Measurements from ENCODE around the gene RAB43. TPM values are rescaled to one million over a fixed set of nuclear protein-coding genes. Genes with fewer than 3 reads are reported as not detected.
A peak's percentile ranks its signal among the peaks of the same experiment; 100 is the strongest.
"Not testable (repeated sequence)": the region's sequence is repeated elsewhere in the genome, so short reads cannot be mapped to it uniquely, and the experiment has no call there.

Gene RAB43
- total RNA-seq, 1 donor from 2014 or later = 11.4 TPM

GRCh38 chr3:129161860-129162271, 40.3 kb upstream of the RAB43 start:
- no peak for DNase-seq (ENCODE audit: low read depth, low spot score)
- Mint-ChIP-seq H3K4me3 (peak overlapping the region; percentile 99), H3K9me3 (no peaks in the 10 kb centered on the region), H3K4me1 (peaks cover 39% of the 10 kb centered on the region), H3K27me3 (ENCODE audit: low read depth) (no peaks in the 10 kb centered on the region), H3K27ac (ENCODE audit: unreplicated experiment) (peak overlapping the region; percentile 100), H3K36me3 (ENCODE audit: low read depth) (peaks cover 2% of the 10 kb centered on the region)
- peak; percentile 12 for TF ChIP-seq CTCF (conservative IDR thresholded peaks at IDR 0.05)

- Mint-ChIP-seq H3K27ac (ENCODE audit: unreplicated experiment) (peak within 1 kb of the TSS; percentile 100), H3K27me3 (ENCODE audit: low read depth) (no peaks in the 10 kb centered on the region), H3K4me3 (peak within 1 kb of the TSS; percentile 99), H3K9me3 (no peaks in the 10 kb centered on the region), H3K4me1 (peaks cover 39% of the 10 kb centered on the region), H3K36me3 (ENCODE audit: low read depth) (no peaks in the 10 kb centered on the region)
- DNase-seq (ENCODE audit: low read depth, low spot score) = peak; percentile 74
- TF ChIP-seq CTCF (conservative IDR thresholded peaks at IDR 0.05) = peak; percentile 84
Observed at GRCh38 chr3:129160891-129161859, 39.6 kb upstream of the RAB43 start, which contains the start of gene ISY1. TSS of gene ISY1 (minus strand) at chr3:129161063. CDS start at chr3:129160975, 88 bp downstream.

GRCh38 chr3:129144786-129145185, 23.2 kb upstream of the RAB43 start:
- Mint-ChIP-seq H3K4me1 (no peaks in the 10 kb centered on the region), H3K4me3 (no peak overlapping the region), H3K27ac (ENCODE audit: unreplicated experiment) (no peak overlapping the region), H3K36me3 (ENCODE audit: low read depth) (no peaks in the 10 kb centered on the region), H3K27me3 (ENCODE audit: low read depth) (no peaks in the 10 kb centered on the region), H3K9me3 (no peaks in the 10 kb centered on the region)
- TF ChIP-seq CTCF (conservative IDR thresholded peaks at IDR 0.05) = no peak
- DNase-seq (ENCODE audit: low read depth, low spot score) = no peak

- not testable (repeated sequence) for DNase-seq (ENCODE audit: low read depth, low spot score); H3K36me3 Mint-ChIP-seq (ENCODE audit: low read depth); H3K9me3 Mint-ChIP-seq; H3K4me3 Mint-ChIP-seq; H3K4me1 Mint-ChIP-seq; H3K27me3 Mint-ChIP-seq (ENCODE audit: low read depth); H3K27ac Mint-ChIP-seq (ENCODE audit: unreplicated experiment)
Observed at GRCh38 chr3:129141011-129141410, 19.4 kb upstream of the RAB43 start.

GRCh38 chr3:129139911-129140310, 18.3 kb upstream of the RAB43 start:
- Mint-ChIP-seq H3K27ac (ENCODE audit: unreplicated experiment) (no peak overlapping the region), H3K9me3 (no peaks in the 10 kb centered on the region), H3K4me3 (no peak overlapping the region), H3K36me3 (ENCODE audit: low read depth) (no peaks in the 10 kb centered on the region), H3K4me1 (no peaks in the 10 kb centered on the region), H3K27me3 (ENCODE audit: low read depth) (no peaks in the 10 kb centered on the region)
- DNase-seq (ENCODE audit: low read depth, low spot score) = no peak
- no peak for TF ChIP-seq CTCF (conservative IDR thresholded peaks at IDR 0.05)

- not testable (repeated sequence) for H3K9me3 Mint-ChIP-seq; H3K27me3 Mint-ChIP-seq (ENCODE audit: low read depth); H3K4me3 Mint-ChIP-seq; H3K4me1 Mint-ChIP-seq; DNase-seq (ENCODE audit: low read depth, low spot score); H3K27ac Mint-ChIP-seq (ENCODE audit: unreplicated experiment); H3K36me3 Mint-ChIP-seq (ENCODE audit: low read depth)
Observed at GRCh38 chr3:129136275-129136674, 14.7 kb upstream of the RAB43 start.

All from neural crest cell (in vitro differentiated cells).